Chondrocyte (in vitro differentiated cells): ENCODE measurements around the gene ETHE1. TPM values are rescaled to one million over a fixed set of nuclear protein-coding genes. Genes with fewer than 3 reads are reported as not detected.

Experiments
- DNase-seq: peaks from one replicate; pipeline ENCODE4 v3.0.0; 2021; ENCODE audit warnings: mixed read lengths, low spot score
- H3K27ac Mint-ChIP-seq: one replicate; pipeline ENCODE4 v1.8.0; 2021; ENCODE audit warnings: mild to moderate bottlenecking, moderate library complexity, mixed read lengths; ENCODE audit not compliant: unreplicated experiment
- H3K27me3 Mint-ChIP-seq: 2 replicates; pipeline ENCODE4 v1.8.0; 2021; ENCODE audit warnings: low read depth, mixed read lengths
- H3K36me3 Mint-ChIP-seq: 2 replicates; pipeline ENCODE4 v1.8.0; 2021; ENCODE audit warnings: low read depth, mixed read lengths
- H3K4me1 Mint-ChIP-seq: 2 replicates; pipeline ENCODE4 v1.8.0; 2021; ENCODE audit warnings: low read depth, mild to moderate bottlenecking, mixed read lengths
- H3K4me3 Mint-ChIP-seq: one replicate; pipeline ENCODE4 v1.8.0; 2021; ENCODE audit warnings: mild to moderate bottlenecking, moderate library complexity, mixed read lengths; ENCODE audit not compliant: unreplicated experiment
- H3K9me3 Mint-ChIP-seq: 2 replicates; pipeline ENCODE4 v1.8.0; 2021; ENCODE audit warnings: low read depth, mixed read lengths
- CTCF ChIP-seq: fragments of 200-600 bp; sonication (generic); IDR thresholded peaks from 2 replicates; pipeline ENCODE4 v1.5.0; 2021; ENCODE audit warnings: antibody characterized with exemption, mild to moderate bottlenecking, moderate library complexity
- total RNA-seq: library from RNA; stranded (reverse); gene quantifications from 3 replicates; pipeline ENCODE4 v1.2.1, GENCODE V29; 2021

ETHE1 gene
- total RNA-seq, 1 donor from 2014 or later: 31.5 TPM

- peak; percentile 95 for DNase-seq
- Mint-ChIP-seq H3K4me1 (peaks cover 8% of the 10 kb centered on the region), H3K9me3 (no peaks in the 10 kb centered on the region), H3K27ac (peak overlapping the region; percentile 94), H3K27me3 (no peaks in the 10 kb centered on the region), H3K36me3 (peaks cover 3% of the 10 kb centered on the region), H3K4me3 (peak overlapping the region; percentile 95)
- no peak for TF ChIP-seq CTCF
Measured at GRCh38 chr19:43463381-43464133, 63.4 kb downstream of the ETHE1 start.

- Mint-ChIP-seq H3K27ac (no peak overlapping the region), H3K4me3 (peak overlapping the region; percentile 95), H3K27me3 (peaks cover under 1% of the 10 kb centered on the region), H3K4me1 (peaks cover 8% of the 10 kb centered on the region), H3K9me3 (no peaks in the 10 kb centered on the region), H3K36me3 (peaks cover 3% of the 10 kb centered on the region)
- no peak for TF ChIP-seq CTCF
- no peak for DNase-seq
Measured at GRCh38 chr19:43462785-43463380, 64.1 kb downstream of the ETHE1 start.

- H3K27ac Mint-ChIP-seq: no peak overlapping the region
Measured at GRCh38 chr19:43462383-43462782, 64.6 kb downstream of the ETHE1 start.

GRCh38 chr19:43461303-43461702 lies 65.7 kb downstream of the ETHE1 start:
- Mint-ChIP-seq H3K4me1 (peaks cover 8% of the 10 kb centered on the region), H3K27me3 (peaks cover 4% of the 10 kb centered on the region), H3K9me3 (no peaks in the 10 kb centered on the region), H3K36me3 (peaks cover 3% of the 10 kb centered on the region), H3K4me3 (no peak overlapping the region), H3K27ac (no peak overlapping the region)
- no peak for DNase-seq
- TF ChIP-seq CTCF: no peak

More at GRCh38 chr19:43462383-43462782, 64.6 kb downstream of the ETHE1 start:
- DNase-seq: no peak
- Mint-ChIP-seq H3K4me1 (peaks cover 8% of the 10 kb centered on the region), H3K9me3 (no peaks in the 10 kb centered on the region), H3K4me3 (no peak overlapping the region), H3K27me3 (peaks cover 4% of the 10 kb centered on the region), H3K36me3 (peaks cover 3% of the 10 kb centered on the region)
- no peak for TF ChIP-seq CTCF

- Mint-ChIP-seq H3K4me1 (peaks cover 8% of the 10 kb centered on the region), H3K9me3 (no peaks in the 10 kb centered on the region), H3K27me3 (peaks cover 9% of the 10 kb centered on the region), H3K4me3 (no peak overlapping the region), H3K36me3 (peaks cover 3% of the 10 kb centered on the region), H3K27ac (no peak overlapping the region)
- no peak for TF ChIP-seq CTCF
- no peak for DNase-seq
Measured at GRCh38 chr19:43460362-43461016, 66.5 kb downstream of the ETHE1 start.
